Cardiac septum (tissue), 1 donor: Measurements from ENCODE around the gene TOR3A. TPM values are rescaled to one million over a fixed set of nuclear protein-coding genes. Genes with fewer than 3 reads are reported as not detected.
"Not testable (repeated sequence)": the region's sequence is repeated elsewhere in the genome, so short reads cannot be mapped to it uniquely, and the experiment has no call there.

ENCODE experiments used
- DNase-seq: peaks from one replicate; pipeline ENCODE4 v3.0.0-alpha.2; 2020; ENCODE audit warnings: low spot score
- intact Hi-C: fragments of 100-400 bp; cut with DNase I; formaldehyde crosslinking; loops from one replicate; pipeline ENCODE4 v1.14.0; 2022
- long read RNA-seq: library from polyadenylated mRNA; unstranded; transcript quantifications from one replicate; pipeline ENCODE4 v2.0.0, GENCODE V29; 2021
- total RNA-seq: library from RNA; stranded (reverse); fragmentation: NEBNext Ultra II Directional; extraction: Animal tissue kit (Norgen Biotek cat#: 25700); gene quantifications from one replicate; pipeline ENCODE4 v1.2.1, GENCODE V29; 2021
- donor health status: DM: no; HTN: no; CAD: no.

Gene TOR3A, protein sequence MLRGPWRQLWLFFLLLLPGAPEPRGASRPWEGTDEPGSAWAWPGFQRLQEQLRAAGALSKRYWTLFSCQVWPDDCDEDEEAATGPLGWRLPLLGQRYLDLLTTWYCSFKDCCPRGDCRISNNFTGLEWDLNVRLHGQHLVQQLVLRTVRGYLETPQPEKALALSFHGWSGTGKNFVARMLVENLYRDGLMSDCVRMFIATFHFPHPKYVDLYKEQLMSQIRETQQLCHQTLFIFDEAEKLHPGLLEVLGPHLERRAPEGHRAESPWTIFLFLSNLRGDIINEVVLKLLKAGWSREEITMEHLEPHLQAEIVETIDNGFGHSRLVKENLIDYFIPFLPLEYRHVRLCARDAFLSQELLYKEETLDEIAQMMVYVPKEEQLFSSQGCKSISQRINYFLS
- total RNA-seq: 8.7 TPM
- long read RNA-seq, transcript TOR3A-203 (6 exons, 2,724 nt): major isoform, 32 of 44 reads
- long read RNA-seq, partial matches to known transcripts: 9 of 44 reads
- long read RNA-seq, other reads (novel, unspliced or antisense): 3 of 44 reads

- peak; percentile 96 for DNase-seq
- intact Hi-C loops: loop anchor here (1.0 to 5.0 kb wide), 5 partner anchors 55 to 287 kb away; partner anchors contain the start of genes FAM20B and SOAT1
These were observed at the start of gene TOR3A for GRCh38 chr1:179081687-179082332. Gene TOR3A (plus strand): TSS chr1:179082070. CDS start chr1:179082129, 59 bp downstream.

DNA sequence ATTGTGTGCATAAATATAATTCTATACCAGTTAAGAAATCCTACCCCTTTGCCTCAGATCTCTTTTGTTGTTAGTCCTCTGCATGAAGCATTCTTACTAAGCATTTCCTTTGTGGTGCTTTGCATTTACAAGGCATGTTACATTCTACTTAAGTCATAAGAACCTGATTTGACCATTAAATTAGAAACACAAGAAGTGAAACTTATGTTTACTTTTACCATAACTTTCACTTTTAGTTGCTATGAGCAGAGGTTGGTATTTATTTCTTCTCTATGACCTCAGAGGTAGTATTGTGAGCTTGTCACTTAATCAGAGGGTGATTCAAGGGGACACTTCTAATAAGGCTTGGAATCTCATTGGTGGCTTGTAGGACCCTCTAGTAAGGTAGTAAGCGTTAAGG, 47.1 kb upstream of the TOR3A start:
- DNase-seq: no peak
- intact Hi-C loops: no loop called here

DNA sequence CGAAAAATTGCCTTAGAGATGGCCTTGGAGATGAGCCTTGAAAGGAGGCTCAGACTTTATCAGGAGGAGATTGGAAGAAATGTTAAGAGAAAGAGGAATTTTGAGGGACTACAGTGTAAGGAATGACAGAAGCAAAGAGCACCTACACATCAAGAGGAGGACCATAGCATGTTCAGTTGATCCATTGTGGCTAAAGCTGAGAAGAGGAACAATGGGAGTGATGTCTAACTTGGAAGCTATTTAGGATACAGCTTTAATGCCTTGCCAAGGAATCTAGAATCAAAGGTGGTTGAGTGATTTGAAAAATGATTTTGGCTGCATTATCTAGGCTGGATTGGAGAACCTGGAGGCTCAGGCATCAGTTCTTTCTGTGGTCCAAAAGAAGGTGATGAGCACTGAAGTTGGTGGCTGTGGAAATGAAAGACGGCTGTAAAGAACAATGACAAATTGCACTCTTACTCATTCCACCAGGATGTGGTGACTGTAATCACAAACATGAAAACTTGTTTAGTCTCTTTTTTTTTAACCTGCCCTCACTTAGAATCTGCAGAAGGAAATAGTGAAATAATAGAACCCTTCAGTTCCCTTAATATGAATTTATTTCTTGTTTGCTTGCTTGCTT, 44.9 kb upstream of the TOR3A start:
- DNase-seq: no peak
- intact Hi-C loops: no loop called here

GRCh38 chr1:179038528-179039281, 43.2 kb upstream of the TOR3A start:
- no peak for DNase-seq
- intact Hi-C loops: no loop called here

DNA sequence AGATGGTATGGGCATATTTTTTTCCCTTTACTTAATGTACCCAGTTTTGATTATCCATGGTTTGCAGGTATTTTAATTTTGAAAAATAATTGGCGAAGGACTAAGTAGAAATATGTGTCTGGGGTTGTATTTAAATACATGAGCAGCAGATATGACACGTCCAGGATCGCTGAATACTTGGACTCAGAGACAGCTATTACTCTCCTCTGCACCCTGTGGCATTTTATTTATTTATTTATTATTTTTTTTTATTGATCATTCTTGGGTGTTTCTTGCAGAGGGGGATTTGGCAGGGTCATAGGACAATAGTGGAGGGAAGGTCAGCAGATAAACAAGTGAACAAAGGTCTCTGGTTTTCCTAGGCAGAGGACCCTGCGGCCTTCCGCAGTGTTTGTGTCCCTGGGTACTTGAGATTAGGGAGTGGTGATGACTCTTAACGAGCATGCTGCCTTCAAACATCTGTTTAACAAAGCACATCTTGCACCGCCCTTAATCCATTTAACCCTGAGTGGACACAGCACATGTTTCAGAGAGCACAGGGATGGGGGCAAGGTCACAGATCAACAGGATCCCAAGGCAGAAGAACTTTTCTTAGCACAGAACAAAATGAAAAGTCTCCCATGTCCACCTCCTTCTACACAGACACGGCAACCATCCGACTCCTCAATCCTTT, 42.2 kb upstream of the TOR3A start:
- intact Hi-C loops: not testable (repeated sequence)

GRCh38 chr1:179040175-179040551, 41.7 kb upstream of the TOR3A start:
- DNase-seq, intact Hi-C loops: not testable (repeated sequence)

More for the DNA sequence above, 42.2 kb upstream of the TOR3A start:
- not testable (repeated sequence) for DNase-seq

- no peak for DNase-seq
- intact Hi-C loops: no loop called here
These were observed 39.8 kb upstream of the TOR3A start for GRCh38 chr1:179042087-179042486.

- DNase-seq: no peak
- intact Hi-C loops: no loop called here
These were observed 39.2 kb upstream of the TOR3A start for GRCh38 chr1:179042700-179043099.

DNA sequence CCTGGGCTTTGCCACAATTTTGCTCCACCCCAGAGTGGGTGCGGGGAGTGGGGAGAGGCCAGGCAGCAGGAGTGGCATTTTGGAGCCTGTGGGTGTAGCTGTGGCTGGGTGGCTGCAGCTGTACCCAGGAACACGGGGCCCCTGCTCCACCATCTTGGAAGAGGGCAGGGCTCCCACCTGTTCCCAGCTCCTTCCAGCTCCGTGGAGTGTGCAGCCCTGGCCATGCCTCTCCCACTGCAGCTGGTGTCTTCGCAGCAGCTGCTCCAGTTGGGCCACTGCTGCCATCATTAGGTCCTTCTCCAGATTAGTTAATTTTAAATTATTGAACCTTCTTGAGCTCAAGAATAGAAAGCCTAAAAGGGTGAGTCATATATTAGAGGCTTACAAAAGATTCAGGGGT, 38.6 kb upstream of the TOR3A start:
- intact Hi-C loops: no loop called here
- no peak for DNase-seq

DNA sequence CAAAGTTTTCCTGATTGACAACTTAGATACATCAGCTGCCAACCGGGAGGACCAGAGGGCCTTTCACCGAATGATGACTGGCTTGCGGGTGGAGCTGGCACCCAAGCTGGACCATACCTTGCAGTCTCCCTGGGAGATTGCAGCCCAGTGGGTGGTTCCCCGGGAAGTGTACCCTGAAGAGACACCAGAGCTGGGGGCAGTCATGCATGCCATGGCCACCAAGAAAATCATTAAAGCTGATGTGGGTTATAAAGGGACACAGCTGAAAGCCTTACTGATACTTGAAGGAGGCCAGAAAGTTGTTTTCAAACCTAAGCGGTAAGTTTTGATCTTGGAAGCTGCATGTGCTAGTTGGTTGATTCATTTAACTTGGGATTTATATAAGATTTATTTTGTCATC, 38.0 kb upstream of the TOR3A start:
- DNase-seq: no peak
- intact Hi-C loops: no loop called here

GRCh38 chr1:179046808-179047635, 34.8 kb upstream of the TOR3A start:
- intact Hi-C loops: no loop called here
- no peak for DNase-seq

DNA sequence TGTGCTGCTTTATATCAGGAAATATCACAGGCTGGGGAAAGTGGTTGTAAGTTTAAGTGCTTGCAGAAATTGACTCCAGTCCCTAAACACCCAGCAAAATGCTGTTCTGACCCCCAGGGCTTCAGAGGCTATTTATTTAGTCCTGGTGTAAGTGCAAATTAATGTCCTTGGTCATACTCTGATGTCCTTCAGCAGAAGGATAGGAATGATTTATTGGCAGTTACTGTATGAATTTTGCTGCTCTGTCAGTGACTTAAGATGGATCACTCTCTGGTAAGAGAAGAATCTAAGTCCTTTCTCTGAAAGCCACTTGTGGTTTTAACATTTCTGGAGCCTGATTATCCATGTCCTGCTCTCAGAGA, 34.3 kb upstream of the TOR3A start:
- intact Hi-C loops: no loop called here
- no peak for DNase-seq

DNA sequence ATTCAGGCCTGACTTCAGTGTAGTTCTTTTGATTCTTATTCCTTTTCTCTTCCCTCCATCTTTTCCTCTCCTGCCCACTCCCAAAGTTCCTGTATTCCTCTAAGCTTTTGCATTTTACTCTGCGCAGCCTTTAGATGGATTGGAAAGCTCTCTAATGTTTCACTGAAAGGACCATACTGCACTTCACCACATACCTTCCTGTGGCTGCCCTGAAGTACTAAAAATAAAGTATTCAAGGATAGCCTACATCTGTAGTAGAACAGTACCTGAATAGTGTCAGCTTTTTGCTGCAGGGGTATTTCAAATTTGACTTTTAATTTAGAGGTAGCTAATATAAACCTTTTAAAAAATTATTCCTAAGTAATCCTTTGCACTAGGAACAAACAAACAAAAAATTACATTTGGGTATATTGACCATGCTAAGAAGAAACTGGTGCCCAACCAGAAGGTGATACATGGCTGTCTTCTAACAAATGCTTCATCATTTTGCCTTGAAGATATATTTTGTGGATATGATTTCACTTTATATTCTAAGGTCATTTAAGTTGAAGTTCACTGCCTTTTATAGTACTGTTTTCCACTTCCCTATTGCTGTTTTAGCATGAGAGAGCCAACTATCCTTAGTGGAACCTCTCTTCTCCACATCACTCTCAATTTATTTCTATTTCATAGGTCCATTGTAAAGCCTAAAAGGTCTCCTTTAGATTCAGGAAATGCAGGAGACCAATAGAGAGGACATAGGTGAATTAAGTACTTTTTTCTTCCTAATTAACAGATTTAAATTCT, 33.3 kb upstream of the TOR3A start:
- intact Hi-C loops: no loop called here
- no peak for DNase-seq

- DNase-seq: no peak
- intact Hi-C loops: no loop called here
These were observed 29.1 kb upstream of the TOR3A start for GRCh38 chr1:179052776-179053175.

DNA sequence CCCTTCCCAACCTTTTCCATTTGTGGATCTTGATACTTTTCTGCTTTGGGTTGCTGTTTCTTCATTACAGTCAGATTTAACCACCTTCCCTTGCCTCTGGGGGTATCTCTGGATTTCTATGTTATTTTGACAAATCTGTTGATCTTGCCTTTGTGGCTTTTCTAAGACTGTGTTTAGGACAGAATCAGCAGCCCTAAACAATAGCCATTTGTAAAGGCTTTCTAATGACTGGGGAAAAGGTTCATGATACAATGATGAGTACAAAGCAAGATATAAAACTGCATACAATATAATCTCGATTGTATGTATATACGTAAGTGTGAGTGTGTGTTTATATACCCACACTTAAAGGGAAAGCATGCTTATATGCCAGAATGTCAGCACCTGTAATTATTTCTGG, 28.4 kb upstream of the TOR3A start:
- no peak for DNase-seq
- intact Hi-C loops: no loop called here

DNA sequence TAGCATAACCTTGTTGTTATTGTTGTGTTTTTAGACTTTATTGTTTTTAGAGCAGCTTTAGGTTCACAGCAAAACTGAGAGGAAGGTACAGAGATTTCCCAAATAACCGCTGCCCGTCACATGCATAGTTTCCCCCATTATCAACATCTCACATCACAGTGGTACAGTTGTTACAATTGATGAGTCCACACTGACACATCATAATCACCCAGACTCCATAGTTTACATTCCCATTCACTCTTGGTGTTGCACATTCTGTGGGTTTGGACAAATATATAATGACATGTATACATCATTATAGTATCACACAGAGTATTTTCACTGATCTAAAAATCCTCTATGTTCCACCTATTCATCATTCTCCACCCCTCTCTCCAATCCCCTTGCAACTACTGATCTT, 25.9 kb upstream of the TOR3A start:
- DNase-seq: no peak
- intact Hi-C loops: no loop called here
